ENCODE measurements around the gene TMC7.
"Not testable (repeated sequence)": the region's sequence is repeated elsewhere in the genome, so short reads cannot be mapped to it uniquely, and the experiment has no call there.

Gene TMC7

DNA sequence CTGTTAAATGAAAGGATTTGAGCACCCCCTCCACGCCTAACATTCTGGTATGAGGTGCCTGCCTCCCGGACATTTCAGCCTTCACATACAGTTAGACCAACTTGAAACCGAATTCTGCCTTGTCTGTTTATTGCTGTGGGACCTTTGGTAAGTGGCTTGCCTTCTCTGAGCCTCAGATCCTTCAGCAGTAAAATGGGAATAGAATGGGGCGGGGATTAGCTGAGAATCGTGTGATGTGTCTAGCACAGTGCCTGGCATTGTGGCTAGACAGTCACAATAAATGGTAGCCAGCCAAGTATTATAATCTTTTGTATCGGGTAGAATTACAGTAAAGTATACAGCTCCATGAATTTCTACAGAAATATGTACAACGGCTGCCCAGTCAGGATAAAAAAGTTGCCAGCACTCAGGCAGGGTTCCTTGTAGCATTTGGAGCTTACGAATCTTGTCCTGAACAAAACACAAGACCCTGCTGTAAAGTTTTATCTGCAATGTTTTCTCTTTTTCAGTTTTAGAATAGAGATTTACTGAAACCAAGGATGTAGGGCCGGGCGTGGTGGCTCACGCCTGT lies 786 bp downstream of the TMC7 start:
- no peak for DNase-seq

- not testable (repeated sequence) for DNase-seq
These were observed 1.5 kb downstream of the TMC7 start for GRCh38 chr16:18985256-18985655.

- not testable (repeated sequence) for DNase-seq
These were observed 8.0 kb downstream of the TMC7 start for GRCh38 chr16:18991731-18992130.

DNA sequence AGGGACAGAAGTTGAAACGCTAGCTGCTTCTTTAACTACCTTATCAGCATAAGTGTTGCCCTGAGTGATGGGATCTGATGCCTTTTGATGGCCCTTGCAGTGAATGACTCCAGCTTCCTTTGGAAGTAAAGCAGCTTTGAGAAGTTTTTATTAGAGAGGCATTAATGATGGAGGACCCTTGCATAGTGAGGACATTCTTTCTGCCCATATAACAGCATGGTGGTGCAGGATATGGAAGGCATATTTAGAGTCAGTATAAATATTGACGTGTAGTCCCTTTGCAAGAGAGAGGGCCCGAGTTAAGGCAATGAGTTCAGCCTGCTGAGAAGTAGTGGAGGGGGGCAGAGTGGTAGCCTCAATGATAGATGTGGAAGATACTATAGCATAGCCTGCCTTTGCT lies 9.8 kb downstream of the TMC7 start:
- DNase-seq: not testable (repeated sequence)

DNA sequence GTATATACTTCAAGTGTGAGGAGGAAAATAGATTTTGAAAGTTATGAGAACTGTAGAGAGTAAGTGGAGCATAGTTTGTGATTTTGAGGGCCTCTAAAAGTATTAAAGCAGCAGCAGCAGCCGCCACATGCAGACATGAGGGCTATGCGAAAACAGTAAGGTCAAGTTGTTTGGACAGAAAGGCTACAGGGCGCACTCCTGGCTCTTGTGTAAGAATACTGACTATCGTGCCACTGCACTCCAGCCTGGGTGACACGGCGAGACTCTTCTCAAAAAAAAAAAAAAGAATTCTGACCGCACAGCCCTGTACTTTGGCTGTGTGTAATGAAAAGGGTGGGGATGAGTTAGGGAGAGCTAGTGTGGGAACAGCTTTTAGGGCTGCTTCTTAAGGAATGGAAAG lies 10.4 kb downstream of the TMC7 start:
- DNase-seq: not testable (repeated sequence)

GRCh38 chr16:18995406-18995805 lies 11.7 kb downstream of the TMC7 start:
- not testable (repeated sequence) for DNase-seq

- not testable (repeated sequence) for DNase-seq
These were observed 12.8 kb downstream of the TMC7 start for GRCh38 chr16:18996536-18996935.

DNA sequence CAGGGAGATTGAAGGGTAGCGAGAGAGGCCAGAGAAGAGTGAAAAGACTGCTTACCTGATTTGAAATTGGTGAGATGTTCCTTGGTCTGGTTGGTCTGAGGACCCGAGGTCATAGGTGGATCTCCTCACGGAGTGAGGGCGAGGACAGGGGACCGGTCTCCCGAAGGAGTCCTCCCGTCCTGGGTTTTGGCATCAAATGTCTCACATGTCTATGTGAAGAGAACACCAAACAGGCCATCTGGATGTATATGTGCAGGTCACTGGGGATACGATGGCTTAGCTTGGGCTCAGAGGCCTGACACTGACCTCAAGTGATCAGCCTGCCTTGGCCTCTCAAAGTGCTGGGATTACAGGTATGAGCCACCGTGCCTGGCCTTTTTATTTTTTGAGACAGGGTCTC lies 13.3 kb downstream of the TMC7 start:
- not testable (repeated sequence) for DNase-seq

DNA sequence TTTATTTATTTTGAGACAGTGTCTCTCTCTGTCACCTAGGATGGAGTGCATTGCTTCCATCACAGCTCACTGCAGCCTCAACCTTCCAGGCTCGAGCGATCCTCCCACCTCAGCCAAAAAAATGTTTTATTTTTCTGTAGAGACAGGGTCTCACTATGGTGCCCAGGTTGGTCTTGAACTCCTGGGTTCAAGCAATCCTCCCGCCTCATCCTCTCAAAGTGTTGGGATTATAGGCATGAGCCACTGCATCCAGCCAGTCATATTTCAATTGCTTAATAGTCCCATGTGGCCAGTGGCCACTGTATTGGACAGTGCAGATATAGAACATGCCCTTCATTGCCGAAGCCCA lies 15.3 kb downstream of the TMC7 start:
- DNase-seq: no peak

GRCh38 chr16:19001788-19002187 lies 18.1 kb downstream of the TMC7 start:
- no peak for DNase-seq

DNA sequence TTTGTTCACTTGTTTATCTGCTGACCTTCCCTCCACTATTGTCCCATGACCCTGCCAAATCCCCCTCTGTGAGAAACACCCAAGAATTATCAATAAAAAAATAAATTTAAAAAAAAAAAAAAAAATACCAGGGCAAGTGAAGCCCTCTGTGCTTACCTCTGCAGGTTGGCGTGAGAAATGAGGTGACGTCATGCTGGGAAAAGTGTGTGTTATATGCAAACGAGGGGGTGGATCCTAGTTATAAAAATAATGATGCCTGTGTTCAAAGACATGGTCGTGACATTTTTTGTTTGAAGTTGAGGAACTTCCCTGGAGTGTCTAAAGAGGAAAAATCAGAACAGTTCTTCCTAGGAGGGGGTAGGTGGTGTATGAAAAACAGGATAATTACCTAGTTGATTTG lies 20.2 kb downstream of the TMC7 start:
- no peak for DNase-seq

DNA sequence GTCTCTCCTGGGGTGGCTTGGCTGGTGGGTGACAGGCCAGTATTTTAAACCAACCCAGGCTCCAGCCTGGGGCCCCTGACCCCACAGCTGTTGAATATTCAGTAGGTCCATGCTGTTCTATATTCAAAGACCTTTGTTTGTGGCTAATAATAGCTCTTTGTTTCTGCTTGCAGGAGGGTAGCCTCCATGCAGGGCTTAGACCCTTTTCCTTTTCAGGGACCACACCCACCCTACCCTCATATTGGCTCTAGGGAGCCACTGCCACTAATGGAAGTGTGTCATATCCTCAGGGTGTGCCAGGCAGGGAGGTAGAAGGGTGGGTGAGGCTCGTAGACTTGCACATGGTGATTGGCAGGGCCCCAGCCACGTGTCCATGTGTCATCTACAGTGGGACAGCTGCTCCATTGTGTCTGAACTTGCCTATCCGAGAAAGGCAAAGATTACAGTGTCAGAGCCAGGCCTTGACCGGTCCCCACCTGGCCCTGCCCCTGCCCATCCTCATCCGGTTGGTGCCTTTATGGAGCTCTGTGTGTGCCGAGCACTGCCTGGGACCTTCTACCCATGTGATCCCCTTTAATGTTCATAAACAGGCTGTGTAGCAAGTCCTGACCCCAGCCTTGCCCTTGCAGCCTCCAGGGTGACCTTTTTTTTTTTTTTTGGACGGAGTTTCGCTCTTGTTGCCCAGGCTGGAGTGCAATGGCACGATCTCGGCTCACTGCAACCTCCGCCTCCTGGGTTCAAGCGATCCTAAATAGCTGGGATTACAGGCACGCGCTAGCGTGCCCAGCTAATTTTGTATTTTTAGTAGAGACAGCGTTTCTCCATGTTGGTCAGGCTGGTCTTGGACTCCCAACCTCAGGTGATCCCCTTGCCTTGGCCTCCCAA lies 22.1 kb downstream of the TMC7 start:
- DNase-seq: no peak

DNA sequence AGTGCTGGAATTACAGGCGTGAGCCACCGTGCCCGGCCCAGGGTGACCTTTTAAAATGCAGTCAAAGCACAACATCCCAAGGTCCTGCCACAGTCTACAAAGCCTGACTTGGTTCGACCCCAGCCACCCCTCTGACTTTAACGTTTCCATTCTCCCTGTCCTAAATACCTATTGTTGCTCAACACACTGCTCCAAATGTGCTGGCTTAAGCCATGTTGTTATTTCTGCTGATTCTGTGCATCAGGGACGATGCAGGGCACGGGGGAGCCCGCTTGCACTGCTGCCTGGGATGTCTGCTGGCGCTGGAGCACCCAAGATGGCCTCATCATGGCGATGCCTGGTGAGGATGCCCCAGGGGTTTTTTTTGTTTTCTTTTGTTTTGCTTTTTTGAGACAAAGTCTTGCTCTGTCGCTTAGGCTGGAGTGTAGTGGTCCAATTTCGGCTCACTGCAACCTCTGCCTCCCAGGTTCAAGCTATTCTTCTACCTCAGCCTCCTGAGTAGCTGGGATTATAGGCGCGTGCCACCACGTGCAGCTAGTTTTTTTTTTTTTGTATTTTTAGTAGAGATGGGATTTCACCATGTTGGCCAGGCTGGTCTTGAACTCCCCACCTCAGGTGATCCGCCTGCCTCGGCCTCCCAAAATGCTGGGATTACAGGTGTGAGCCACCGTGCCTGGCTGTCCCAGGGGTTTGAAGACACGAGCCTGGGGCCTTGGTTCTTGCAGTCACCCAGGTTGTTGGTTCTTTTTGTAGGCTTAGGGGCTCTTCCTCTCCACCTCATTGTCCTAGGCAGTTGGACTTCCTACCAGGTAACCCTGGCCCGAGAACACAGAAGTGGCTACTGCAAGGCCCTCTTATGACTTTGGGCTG lies 22.9 kb downstream of the TMC7 start:
- no peak for DNase-seq

DNA sequence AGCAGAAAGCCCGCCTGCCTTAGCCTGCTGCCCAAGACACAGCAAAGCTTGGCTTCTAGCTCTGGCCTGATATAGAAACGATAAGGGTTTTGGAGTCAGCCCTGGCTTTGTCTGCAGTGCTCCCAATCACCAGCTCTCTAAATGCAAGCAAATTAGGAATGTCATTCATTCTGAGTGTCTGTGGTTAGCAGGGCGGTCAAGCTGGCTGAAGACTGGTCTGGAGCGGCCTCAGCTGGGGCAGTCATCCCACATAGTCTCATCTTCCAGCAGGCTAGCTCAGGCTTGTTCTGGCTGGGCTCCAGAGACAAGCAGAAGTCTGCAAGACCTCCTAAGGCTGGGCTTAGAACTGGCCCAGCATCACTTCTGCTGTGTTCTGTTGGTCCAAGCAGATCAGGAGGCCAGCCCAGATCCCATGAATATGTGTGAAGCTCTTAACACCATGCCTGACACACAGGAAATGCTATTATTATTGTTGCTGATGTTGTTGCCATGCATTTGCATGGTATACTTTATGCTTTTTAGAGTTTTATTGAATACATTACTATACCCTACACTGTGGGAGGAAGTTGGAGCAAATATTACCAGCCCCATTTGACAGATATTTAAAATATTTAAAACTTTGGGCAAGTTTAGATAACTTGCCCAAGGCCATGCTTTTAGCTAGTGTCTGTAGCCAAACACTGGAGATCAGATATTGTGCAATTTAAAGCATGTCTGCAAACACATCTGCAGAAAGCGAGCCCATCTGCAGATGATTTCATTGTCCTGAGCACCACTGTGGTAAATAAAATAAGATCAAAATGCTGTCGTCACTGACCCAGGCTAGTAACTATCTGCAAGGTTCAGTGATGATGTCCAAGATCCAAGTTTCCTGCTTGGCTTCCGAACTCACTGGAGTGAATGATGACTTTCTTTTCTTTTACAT lies 24.8 kb downstream of the TMC7 start:
- no peak for DNase-seq

GRCh38 chr16:19011169-19011731 lies 27.5 kb downstream of the TMC7 start:
- DNase-seq: no peak

GRCh38 chr16:19014461-19014860 lies 30.7 kb downstream of the TMC7 start:
- no peak for DNase-seq

DNA sequence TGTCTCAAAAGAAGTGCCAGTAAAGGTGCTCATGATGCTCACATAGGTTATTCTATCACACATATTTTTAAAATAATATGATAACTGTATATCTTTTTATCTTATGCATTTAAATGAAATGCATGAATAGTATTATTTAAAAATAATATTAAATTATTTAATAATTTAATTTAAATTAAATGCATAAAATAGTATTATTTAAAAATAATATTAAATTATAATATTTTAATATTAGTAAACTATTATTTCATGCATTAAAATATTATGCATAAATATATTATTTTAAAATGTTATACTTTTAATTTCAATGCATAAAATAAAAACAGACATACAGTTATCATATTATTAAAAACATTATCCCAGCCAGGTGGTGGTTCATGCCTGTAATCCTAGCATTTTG lies 33.4 kb downstream of the TMC7 start:
- DNase-seq: no peak

DNA sequence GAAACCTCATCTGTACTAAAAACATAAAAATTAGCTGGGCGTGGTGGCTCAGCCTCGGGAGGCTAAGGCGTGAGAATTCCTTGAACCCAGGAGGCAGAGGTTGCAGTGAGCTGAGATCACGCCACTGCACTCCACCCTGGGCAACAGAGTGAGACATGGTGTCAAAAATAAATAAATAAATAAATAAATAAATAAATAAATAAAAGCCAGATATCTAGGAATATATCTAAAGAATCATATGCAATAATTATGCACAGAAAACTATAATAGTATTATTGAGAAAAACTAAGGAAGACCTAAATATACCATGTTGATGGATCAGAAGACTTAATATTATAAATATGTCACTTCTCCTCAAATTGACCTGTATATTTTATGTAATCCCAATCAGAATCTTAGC lies 37.0 kb downstream of the TMC7 start:
- no peak for DNase-seq

- no peak for DNase-seq
These were observed 38.0 kb downstream of the TMC7 start for GRCh38 chr16:19021747-19022146.

DNA sequence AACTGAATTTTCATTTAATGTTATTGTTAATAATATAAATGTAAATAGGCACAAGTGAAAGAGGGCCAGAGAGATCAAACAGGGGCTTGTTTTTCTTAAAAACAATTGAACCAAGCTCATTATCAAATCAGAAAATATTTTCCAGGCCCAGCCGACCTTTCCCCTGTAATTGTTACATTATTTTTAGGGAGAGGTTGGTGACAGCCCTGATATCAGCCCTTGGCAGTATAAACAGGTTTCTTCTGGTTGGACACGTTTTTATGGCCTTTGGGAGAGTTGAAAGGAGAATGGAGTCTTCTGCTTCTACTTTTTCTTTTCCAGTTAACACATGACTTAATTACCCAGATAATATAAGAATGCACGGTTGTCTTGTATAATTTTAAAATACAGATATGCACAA lies 43.7 kb downstream of the TMC7 start:
- no peak for DNase-seq

GRCh38 chr16:19029980-19030379 lies 46.2 kb downstream of the TMC7 start:
- no peak for DNase-seq

GRCh38 chr16:19031738-19032137 lies 48.0 kb downstream of the TMC7 start:
- no peak for DNase-seq

Data from activated effector memory CD4-positive, alpha-beta T cell treated with Interleukin-2 at 50 U/mL for 16 hours (primary cell).